Large intestine (tissue), 3 donors: Measurements from ENCODE around the gene TAAR1. TPM values are rescaled to one million over a fixed set of nuclear protein-coding genes. Genes with fewer than 3 reads are reported as not detected.
"Not testable (repeated sequence)": the region's sequence is repeated elsewhere in the genome, so short reads cannot be mapped to it uniquely, and the experiment has no call there.

ENCODE experiments used
- DNase-seq, 2 donors: peaks; one replicate each; pipeline versions ENCODE4 v3.0.0 to v3.0.0-alpha.2; 2013
- H3K27ac ChIP-seq: one replicate; pipeline ENCODE4 v1.5.1; 2013; ENCODE audit warnings: low read length
- H3K27me3 ChIP-seq: 2 replicates; pipeline ENCODE4 v1.6.1; 2013; ENCODE audit warnings: low read length; ENCODE audit not compliant: control insufficient read depth, insufficient read depth
- H3K36me3 ChIP-seq: 2 replicates; pipeline ENCODE4 v1.6.1; 2013; ENCODE audit warnings: low read length; ENCODE audit not compliant: control insufficient read depth, insufficient read depth
- H3K4me1 ChIP-seq: one replicate; pipeline ENCODE4 v1.6.1; 2013; ENCODE audit warnings: low read length; ENCODE audit not compliant: control insufficient read depth, insufficient read depth
- H3K4me3 ChIP-seq: one replicate; pipeline ENCODE4 v1.5.1; 2013; ENCODE audit warnings: low read length
- H3K9me3 ChIP-seq: one replicate; pipeline ENCODE4 v1.6.1; 2013; ENCODE audit warnings: mild to moderate bottlenecking, low read depth, low read length, moderate library complexity; ENCODE audit not compliant: control insufficient read depth
- WGBS: methylation state at CpG from one replicate; pipeline ENCODE4 v1.1.5; 2013; ENCODE audit warnings: low lambda C conversion rate; ENCODE audit not compliant: insufficient coverage; 5-methylcytosine and 5-hydroxymethylcytosine counted together
- polyA plus RNA-seq: library from polyadenylated mRNA; unstranded; fragments of 120-200 nt; gene quantifications from one replicate; pipeline ENCODE4 v1.2.1, GENCODE V29; 2013

Gene TAAR1
- polyA plus RNA-seq, 1 donor = not detected

DNA sequence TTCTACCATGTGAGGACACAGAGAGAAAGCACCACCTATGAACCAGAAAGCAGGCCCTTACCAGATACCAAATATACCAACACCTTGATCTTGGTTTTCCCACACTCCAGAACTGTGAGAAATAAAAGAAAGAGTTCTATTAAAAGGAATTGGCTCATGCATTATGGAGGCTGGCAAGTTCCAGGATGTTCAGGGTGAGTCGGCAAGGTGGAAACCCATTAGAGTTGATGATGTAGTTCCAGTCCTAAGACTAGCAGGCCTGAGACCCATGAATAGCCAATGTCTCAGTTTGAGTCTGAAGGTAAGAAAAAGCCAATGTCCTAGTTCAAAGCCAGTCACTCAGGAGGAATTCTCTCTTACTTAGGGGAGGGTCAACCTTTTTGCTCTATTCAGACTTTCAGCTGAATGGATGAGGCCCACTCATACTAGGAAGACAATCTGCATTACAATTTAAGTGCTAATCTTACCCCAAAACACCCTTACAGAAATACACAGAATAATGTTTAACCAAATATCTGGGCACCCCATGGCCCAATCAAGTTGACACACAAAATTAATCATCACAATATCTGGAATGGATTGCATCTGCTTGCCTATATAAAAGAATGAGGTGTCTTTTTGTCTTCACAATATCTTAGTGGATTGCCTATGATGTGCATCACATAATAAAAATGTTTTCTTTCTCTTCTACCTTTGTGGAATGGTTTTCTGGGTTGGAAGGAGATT lies 5.5 kb upstream of the TAAR1 start:
- WGBS = no CpG with 5 or more reads among the region's 1 CpG
- no peaks in the 10 kb centered on the region for H3K9me3 ChIP-seq
- no peaks in the 10 kb centered on the region for H3K36me3 ChIP-seq
- no peak for DNase-seq
- no peak overlapping the region for H3K27ac ChIP-seq
- H3K27me3 ChIP-seq = no peaks in the 10 kb centered on the region
- no peaks in the 10 kb centered on the region for H3K4me1 ChIP-seq
- no peak overlapping the region for H3K4me3 ChIP-seq

DNA sequence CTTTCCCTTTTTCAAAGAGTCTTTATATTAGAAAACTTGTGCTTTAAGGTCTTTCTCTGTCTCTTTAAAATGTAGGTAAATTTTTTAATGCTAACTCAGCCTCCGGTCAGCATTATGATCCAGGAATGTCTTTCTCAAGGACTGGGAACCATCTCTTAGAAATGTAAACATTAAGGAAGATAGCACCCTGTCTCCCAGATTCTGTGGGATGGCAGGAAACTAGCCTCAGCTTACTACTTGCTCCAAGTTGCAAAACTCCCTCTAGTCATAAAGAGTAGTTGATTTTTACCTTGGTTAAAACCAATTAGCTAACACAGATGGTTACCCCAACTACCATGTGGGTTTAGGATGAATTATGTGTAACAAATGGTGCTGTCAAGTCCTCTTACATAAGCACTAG lies 4.7 kb upstream of the TAAR1 start:
- Histone ChIP-seq H3K27me3 (no peaks in the 10 kb centered on the region), H3K27ac (no peak overlapping the region), H3K9me3 (no peaks in the 10 kb centered on the region), H3K36me3 (no peaks in the 10 kb centered on the region), H3K4me1 (no peaks in the 10 kb centered on the region), H3K4me3 (no peak overlapping the region)
- WGBS = 50% methylated on average over 1 of the region's 1 CpG
- DNase-seq = no peak

- Histone ChIP-seq H3K27ac (no peak overlapping the region), H3K27me3 (no peaks in the 10 kb centered on the region), H3K9me3 (no peaks in the 10 kb centered on the region), H3K4me1 (no peaks in the 10 kb centered on the region), H3K36me3 (no peaks in the 10 kb centered on the region), H3K4me3 (no peak overlapping the region)
- DNase-seq = no peak
- WGBS = 100% methylated on average over 2 of the region's 4 CpGs
These were observed 2.9 kb upstream of the TAAR1 start for GRCh38 chr6:132661906-132662305.

DNA sequence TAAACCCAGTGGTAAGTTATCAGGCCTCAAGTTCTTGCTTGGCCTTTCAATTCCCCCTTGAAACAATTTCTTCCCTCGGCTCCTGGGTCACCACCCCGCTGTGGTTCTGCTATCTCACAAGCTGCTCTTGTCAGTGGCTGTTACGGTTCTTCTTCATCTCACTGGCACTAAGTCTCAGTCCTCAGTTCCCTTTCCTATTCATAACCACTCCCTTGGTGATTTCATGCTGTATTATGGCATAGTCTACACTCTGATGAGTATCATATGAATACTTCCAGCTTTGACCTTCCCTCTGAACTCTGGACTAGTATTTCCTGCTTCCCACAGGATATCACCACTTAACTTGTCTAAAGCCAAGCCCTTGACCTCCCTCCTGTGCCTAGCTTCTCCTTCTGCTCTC lies 7.9 kb downstream of the TAAR1 start:
- no CpG with 5 or more reads among the region's 3 CpGs for WGBS
- Histone ChIP-seq H3K27me3 (no peaks in the 10 kb centered on the region), H3K4me1 (no peaks in the 10 kb centered on the region)

GRCh38 chr6:132650429-132650828 lies 8.6 kb downstream of the TAAR1 start:
- 100% methylated on average over 1 of the region's 1 CpG for WGBS
- Histone ChIP-seq H3K27ac (no peak overlapping the region), H3K9me3 (no peaks in the 10 kb centered on the region), H3K27me3 (no peaks in the 10 kb centered on the region), H3K36me3 (no peaks in the 10 kb centered on the region), H3K4me3 (no peak overlapping the region), H3K4me1 (no peaks in the 10 kb centered on the region)
- no peak for DNase-seq

More for the DNA sequence above, 7.9 kb downstream of the TAAR1 start:
- Histone ChIP-seq H3K27ac (no peak overlapping the region), H3K4me3 (no peak overlapping the region), H3K36me3 (no peaks in the 10 kb centered on the region), H3K9me3 (no peaks in the 10 kb centered on the region)
- DNase-seq = no peak

- no peak for DNase-seq
- Histone ChIP-seq H3K36me3 (no peaks in the 10 kb centered on the region), H3K9me3 (no peaks in the 10 kb centered on the region), H3K27me3 (no peaks in the 10 kb centered on the region), H3K4me1 (no peaks in the 10 kb centered on the region), H3K27ac (no peak overlapping the region), H3K4me3 (no peak overlapping the region)
- WGBS = 100% methylated on average over 1 of the region's 2 CpGs
These were observed 10.2 kb downstream of the TAAR1 start for GRCh38 chr6:132648828-132649227.

DNA sequence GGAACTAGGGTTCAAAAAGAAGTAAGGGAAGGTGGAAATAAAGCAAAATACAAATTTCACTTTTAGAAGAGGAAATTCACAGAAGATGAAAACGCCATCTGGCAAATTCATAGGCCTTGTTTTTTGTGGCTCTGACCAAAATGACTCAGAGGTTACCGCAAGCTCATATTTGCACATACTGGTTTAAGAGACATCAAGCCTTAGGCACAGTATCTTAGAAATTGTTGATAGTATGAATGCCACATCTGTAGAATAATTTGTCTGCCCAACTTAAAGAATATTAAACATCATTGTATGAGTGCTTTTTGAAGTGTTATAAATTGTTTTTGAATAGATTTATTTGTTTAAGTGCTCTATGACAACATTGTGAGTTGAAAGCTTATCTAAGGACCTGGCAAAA lies 10.6 kb downstream of the TAAR1 start:
- H3K27ac ChIP-seq = no peak overlapping the region
- H3K27me3 ChIP-seq = no peaks in the 10 kb centered on the region
- H3K9me3 ChIP-seq = no peaks in the 10 kb centered on the region
- no peak overlapping the region for H3K4me3 ChIP-seq
- H3K36me3 ChIP-seq = no peaks in the 10 kb centered on the region
- H3K4me1 ChIP-seq = no peaks in the 10 kb centered on the region
- WGBS = no CpG with 5 or more reads among the region's 2 CpGs
- DNase-seq = no peak

DNA sequence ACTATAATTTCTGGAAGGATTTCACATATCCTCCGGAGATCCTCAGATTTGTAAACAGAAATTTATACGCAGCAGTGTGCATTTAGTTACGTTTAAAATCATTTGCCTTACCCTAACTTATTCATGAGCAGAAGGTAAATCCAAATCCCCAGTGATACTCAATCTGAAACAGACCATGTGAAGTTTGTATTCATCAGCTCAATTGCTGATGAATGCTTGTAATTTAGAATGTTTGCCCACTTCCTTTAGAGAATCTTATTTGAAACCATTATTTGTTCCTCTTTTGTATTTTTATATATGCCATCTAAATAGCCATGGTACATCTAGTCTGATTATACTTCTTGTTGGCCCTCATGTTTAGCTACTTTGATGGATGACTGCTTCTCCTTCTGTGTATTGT lies 15.4 kb downstream of the TAAR1 start:
- Histone ChIP-seq H3K27me3 (no peaks in the 10 kb centered on the region), H3K4me3 (no peak overlapping the region), H3K27ac (no peak overlapping the region), H3K4me1 (no peaks in the 10 kb centered on the region), H3K36me3 (no peaks in the 10 kb centered on the region), H3K9me3 (no peaks in the 10 kb centered on the region)
- DNase-seq = no peak
- WGBS = no CpG with 5 or more reads among the region's 3 CpGs

DNA sequence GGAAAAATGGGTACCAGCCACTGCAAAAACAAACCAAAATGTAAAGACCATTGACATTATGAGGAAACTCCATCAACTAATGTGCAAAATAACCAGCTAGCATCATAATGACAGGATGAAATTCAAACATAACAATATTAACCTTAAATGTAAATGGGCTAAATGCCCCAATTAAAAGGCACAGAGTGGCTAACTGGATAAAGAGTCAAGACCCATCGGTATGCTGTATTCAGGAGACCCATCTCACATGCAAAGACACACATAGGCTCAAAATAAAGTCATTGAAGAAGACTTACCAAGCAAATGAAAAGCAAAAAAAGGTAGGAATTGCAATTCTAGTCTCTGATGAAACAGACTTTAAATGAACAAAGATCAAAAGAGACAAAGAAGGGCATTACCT lies 21.8 kb downstream of the TAAR1 start:
- H3K36me3 ChIP-seq, H3K9me3 ChIP-seq, H3K27me3 ChIP-seq, DNase-seq, H3K4me3 ChIP-seq, H3K4me1 ChIP-seq, H3K27ac ChIP-seq: not testable (repeated sequence)
- WGBS = no CpG with 5 or more reads among the region's 1 CpG

DNA sequence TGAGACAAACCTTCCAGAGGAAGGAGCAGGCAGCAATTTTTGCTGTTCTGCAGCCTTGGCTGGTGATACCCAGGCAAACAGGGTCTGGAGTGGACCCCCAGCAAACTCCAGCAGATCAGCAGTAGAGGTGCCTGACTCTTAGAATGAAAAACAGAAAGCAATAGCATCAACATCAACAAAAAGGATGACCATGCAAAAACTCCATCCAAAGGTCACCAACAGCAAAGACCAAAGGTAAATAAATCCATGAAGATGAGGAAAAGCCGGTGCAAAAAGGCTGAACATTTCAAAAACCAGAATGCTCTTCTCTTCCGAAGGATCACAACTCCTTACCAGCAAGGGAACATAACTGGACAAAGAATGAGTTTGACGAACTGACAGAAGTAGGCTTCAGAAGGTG lies 23.1 kb downstream of the TAAR1 start:
- not testable (repeated sequence) for H3K4me1 ChIP-seq, H3K36me3 ChIP-seq, H3K27me3 ChIP-seq, H3K4me3 ChIP-seq, DNase-seq, H3K27ac ChIP-seq, H3K9me3 ChIP-seq
- WGBS = no CpG with 5 or more reads among the region's 3 CpGs

- no CpG with 5 or more reads among the region's 3 CpGs for WGBS
These were observed 23.7 kb downstream of the TAAR1 start for GRCh38 chr6:132635288-132635687.

More at GRCh38 chr6:132635288-132635687, 23.7 kb downstream of the TAAR1 start:
- not testable (repeated sequence) for H3K27ac ChIP-seq, H3K9me3 ChIP-seq, H3K27me3 ChIP-seq, H3K4me1 ChIP-seq, H3K36me3 ChIP-seq, H3K4me3 ChIP-seq, DNase-seq
